ENCODE data around the gene STXBP6. TPM values are rescaled to one million over a fixed set of nuclear protein-coding genes. Genes with fewer than 3 reads are reported as not detected.

The STXBP6 gene
- total and polyA plus RNA-seq, 2 of the 13 experiments (the other 11 are each of a cell fraction or from before 2014, with no cell fraction given), result 35.3 to 42.8 TPM

DNA sequence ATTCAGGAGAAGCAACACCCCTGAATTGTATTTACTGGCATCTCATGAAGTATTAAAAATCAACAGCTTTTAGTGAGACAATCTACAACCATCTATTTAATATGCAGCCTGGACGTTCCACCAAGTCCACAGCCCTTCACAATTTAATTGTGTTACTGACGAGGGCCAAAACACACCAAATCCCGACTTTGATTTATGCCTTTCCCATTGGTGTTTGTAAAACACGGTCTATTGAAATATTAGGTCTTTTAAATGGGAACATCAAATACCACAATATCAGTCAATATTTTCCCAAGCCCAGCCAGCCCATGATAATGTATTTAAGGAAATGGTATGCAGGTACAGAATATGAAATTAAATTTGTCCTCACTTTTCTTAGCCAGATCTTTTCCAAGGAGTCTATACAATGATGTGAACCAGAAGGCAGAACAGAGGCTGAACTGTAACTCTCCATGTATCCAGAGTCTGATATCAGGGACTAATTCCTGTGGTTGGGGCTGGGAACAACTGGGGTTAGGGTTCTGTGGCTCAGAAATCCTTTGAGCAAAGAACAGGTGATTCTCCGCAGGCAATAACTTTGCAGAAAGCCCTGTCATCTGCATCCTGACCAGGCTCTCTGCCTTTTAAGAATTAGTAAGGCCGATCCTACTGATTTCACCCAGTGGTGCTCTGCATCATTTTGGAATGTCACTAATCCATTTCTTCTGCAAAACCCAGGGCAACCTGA is 236.7 kb downstream of the STXBP6 start:
- intact Hi-C loops (cut with micrococcal nuclease; ENCODE audit: unreplicated experiment) (no loop called here), in situ Hi-C loops (cut with HindIII; ENCODE audit: extremely low pct_ligation_motif_present, low pct_unique_long_range_greater_than_20kb) (no loop called here)
- Histone ChIP-seq H3K4me1 (ENCODE audit: insufficient read depth, low read length) (peaks cover 77% of the 10 kb centered on the region), H3K79me2 (ENCODE audit: insufficient read depth, low read length) (no peaks in the 10 kb centered on the region), H2AFZ (ENCODE audit: low read length) (no peak overlapping the region), H3K36me3 (replicated peaks in 1 of 2; ENCODE audit: control insufficient read depth in 1 of 2, insufficient read depth in 2 of 2, low read length in 2 of 2) (no peaks in the 10 kb centered on the region), H3K27me3 (ENCODE audit: control insufficient read depth in 1 of 2, insufficient read depth in 2 of 2, low read length in 2 of 2) (no peaks in the 10 kb centered on the region), H3K4me3 (replicated peaks in 1 of 3; ENCODE audit: insufficient read depth in 1 of 3, low read depth in 2 of 3, low read length in 3 of 3) (no peak overlapping the region), H3K27ac (ENCODE audit: extremely low read length, insufficient read depth, low read length) (no peak overlapping the region), H4K20me1 (ENCODE audit: insufficient read depth, low read length) (no peaks in the 10 kb centered on the region), H3K9me3 (ENCODE audit: low read length) (no peaks in the 10 kb centered on the region), H3K4me2 (ENCODE audit: low read depth, low read length) (no peak overlapping the region), H3K9ac (ENCODE audit: insufficient read depth, low read depth, low read length) (no peak overlapping the region)
- TF ChIP-seq ZSCAN29 (CRISPR knock-in tag; conservative IDR thresholded peaks at IDR 0.05), result no peak
- TF ChIP-seq, protein P1, sequence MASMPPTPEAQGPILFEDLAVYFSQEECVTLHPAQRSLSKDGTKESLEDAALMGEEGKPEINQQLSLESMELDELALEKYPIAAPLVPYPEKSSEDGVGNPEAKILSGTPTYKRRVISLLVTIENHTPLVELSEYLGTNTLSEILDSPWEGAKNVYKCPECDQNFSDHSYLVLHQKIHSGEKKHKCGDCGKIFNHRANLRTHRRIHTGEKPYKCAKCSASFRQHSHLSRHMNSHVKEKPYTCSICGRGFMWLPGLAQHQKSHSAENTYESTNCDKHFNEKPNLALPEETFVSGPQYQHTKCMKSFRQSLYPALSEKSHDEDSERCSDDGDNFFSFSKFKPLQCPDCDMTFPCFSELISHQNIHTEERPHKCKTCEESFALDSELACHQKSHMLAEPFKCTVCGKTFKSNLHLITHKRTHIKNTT (CRISPR knock-in tag; IDR thresholded peaks at IDR 0.05), result no peak
- TF ChIP-seq HES4 (CRISPR knock-in tag; IDR thresholded peaks at IDR 0.05; ENCODE audit: borderline replicate concordance), result 0 out of 2 replicates have a peak, but pooled peaks have one; percentile 58
- TF ChIP-seq CEBPB (IDR thresholded peaks at IDR 0.05; ENCODE audit: borderline replicate concordance, low read depth, low read length), result no peak
- 0 out of 2 replicates have a peak, but pooled peaks have one; percentile 27 for TF ChIP-seq SATB2 (CRISPR knock-in tag; IDR thresholded peaks at IDR 0.05)
- TF ChIP-seq, protein P2, sequence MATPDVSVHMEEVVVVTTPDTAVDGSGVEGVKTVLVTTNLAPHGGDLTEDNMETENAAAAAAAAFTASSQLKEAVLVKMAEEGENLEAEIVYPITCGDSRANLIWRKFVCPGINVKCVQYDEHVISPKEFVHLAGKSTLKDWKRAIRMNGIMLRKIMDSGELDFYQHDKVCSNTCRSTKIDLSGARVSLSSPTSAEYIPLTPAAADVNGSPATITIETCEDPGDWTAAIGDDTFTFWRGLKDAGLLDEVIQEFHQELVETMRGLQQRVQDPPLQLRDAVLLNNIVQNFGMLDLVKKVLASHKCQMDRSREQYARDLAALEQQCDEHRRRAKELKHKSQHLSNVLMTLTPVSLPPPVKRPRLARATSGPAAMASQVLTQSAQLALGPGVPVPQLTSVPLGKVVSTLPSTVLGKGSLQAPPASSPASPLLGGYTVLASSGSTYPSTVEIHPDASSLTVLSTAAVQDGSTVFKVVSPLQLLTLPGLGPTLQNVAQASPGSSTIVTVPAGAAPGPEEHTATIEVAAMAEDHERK (CRISPR knock-in tag; IDR thresholded peaks at IDR 0.05; ENCODE audit: low read depth), result no peak
- TF ChIP-seq TEAD3 (CRISPR knock-in tag; optimal IDR thresholded peaks at IDR 0.05; ENCODE audit: borderline replicate concordance), result no peak
- TF ChIP-seq, protein P3, sequence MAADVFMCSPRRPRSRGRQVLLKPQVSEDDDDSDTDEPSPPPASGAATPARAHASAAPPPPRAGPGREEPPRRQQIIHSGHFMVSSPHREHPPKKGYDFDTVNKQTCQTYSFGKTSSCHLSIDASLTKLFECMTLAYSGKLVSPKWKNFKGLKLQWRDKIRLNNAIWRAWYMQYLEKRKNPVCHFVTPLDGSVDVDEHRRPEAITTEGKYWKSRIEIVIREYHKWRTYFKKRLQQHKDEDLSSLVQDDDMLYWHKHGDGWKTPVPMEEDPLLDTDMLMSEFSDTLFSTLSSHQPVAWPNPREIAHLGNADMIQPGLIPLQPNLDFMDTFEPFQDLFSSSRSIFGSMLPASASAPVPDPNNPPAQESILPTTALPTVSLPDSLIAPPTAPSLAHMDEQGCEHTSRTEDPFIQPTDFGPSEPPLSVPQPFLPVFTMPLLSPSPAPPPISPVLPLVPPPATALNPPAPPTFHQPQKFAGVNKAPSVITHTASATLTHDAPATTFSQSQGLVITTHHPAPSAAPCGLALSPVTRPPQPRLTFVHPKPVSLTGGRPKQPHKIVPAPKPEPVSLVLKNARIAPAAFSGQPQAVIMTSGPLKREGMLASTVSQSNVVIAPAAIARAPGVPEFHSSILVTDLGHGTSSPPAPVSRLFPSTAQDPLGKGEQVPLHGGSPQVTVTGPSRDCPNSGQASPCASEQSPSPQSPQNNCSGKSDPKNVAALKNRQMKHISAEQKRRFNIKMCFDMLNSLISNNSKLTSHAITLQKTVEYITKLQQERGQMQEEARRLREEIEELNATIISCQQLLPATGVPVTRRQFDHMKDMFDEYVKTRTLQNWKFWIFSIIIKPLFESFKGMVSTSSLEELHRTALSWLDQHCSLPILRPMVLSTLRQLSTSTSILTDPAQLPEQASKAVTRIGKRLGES (CRISPR knock-in tag; IDR thresholded peaks at IDR 0.05; ENCODE audit: borderline replicate concordance), result 0 out of 2 replicates have a peak, but pooled peaks have one; percentile 29
- no peak for TF ChIP-seq ZNF552 (CRISPR knock-in tag; IDR thresholded peaks at IDR 0.05; ENCODE audit: borderline replicate concordance)
- peak; percentile 13; the same call in 1 of the 2 replicates for TF ChIP-seq FOXC1 (CRISPR knock-in tag; IDR thresholded peaks at IDR 0.05; ENCODE audit: borderline replicate concordance)
- no peak for TF ChIP-seq LCORL (IDR thresholded peaks at IDR 0.05)
- peak; percentile 16; the same call in 1 of the 2 replicates for TF ChIP-seq LCORL (CRISPR knock-in tag; IDR thresholded peaks at IDR 0.05)
- TF ChIP-seq RFX3 (CRISPR knock-in tag; IDR thresholded peaks at IDR 0.05), result 0 out of 2 replicates have a peak, but pooled peaks have one; percentile 9
- TF ChIP-seq RXRB (CRISPR knock-in tag; IDR thresholded peaks at IDR 0.05; ENCODE audit: borderline replicate concordance), result 0 out of 2 replicates have a peak, but pooled peaks have one; percentile 1
- 0 out of 2 replicates have a peak, but pooled peaks have one; percentile 17 for TF ChIP-seq ZNF766 (CRISPR knock-in tag; IDR thresholded peaks at IDR 0.05; ENCODE audit: borderline replicate concordance)
- FAIRE-seq (no peak), ATAC-seq (no peak), DNase-seq (ENCODE audit: low spot score) (no peak)
- CTCF ChIA-PET (ENCODE audit: low intra/inter-chr PET ratio, low total read pairs), result no interaction called here
- WGBS (ENCODE audit: low lambda C conversion rate), result 80% methylated on average over 6 of the region's 6 CpGs
- POLR2A ChIA-PET, result interaction anchor here (1.8 to 10.7 kb wide), 2 partner anchors 25 to 75 kb away, joined by 6 to 380 read pairs; no protein-coding TSS in a partner anchor
- BruUV-seq (replicated peaks), result no TSS peak

Data from HepG2 (cell line).